Neuronal stem cell (in vitro differentiated cells): ENCODE data around the gene APP.

ENCODE experiments used
- DNase-seq: peaks from one replicate; pipeline ENCODE4 v3.0.0-alpha.2; 2013; ENCODE audit warnings: low spot score
- H2AFZ ChIP-seq: one replicate; pipeline ENCODE4 v1.6.1; 2013; ENCODE audit warnings: mild to moderate bottlenecking, low read length, inconsistent platforms
- H2AK5ac ChIP-seq: 2 replicates; pipeline ENCODE4 v1.6.1; 2013; ENCODE audit warnings: low read depth, mild to moderate bottlenecking, inconsistent platforms, low read length, moderate library complexity, mixed read lengths
- H2BK120ac ChIP-seq: 2 replicates; pipeline ENCODE4 v1.6.1; 2013; ENCODE audit warnings: low read depth, mild to moderate bottlenecking, inconsistent platforms, low read length, moderate library complexity, mixed read lengths
- H2BK12ac ChIP-seq: one replicate; pipeline ENCODE4 v1.6.1; 2013; ENCODE audit warnings: low read length, inconsistent platforms
- H2BK15ac ChIP-seq: 2 replicates; pipeline ENCODE4 v1.6.1; 2013; ENCODE audit warnings: mild to moderate bottlenecking, low read length, inconsistent platforms, mixed read lengths
- H2BK5ac ChIP-seq: one replicate; pipeline ENCODE4 v1.6.1; 2013; ENCODE audit warnings: inconsistent platforms, mild to moderate bottlenecking, low read length, moderate library complexity
- H3K14ac ChIP-seq: one replicate; pipeline ENCODE4 v1.6.1; 2013; ENCODE audit warnings: low read length, inconsistent platforms
- H3K18ac ChIP-seq: 2 replicates; pipeline ENCODE4 v1.6.1; 2013; ENCODE audit warnings: low read length, inconsistent platforms
- H3K23ac ChIP-seq: 2 replicates; pipeline ENCODE4 v1.6.1; 2013; ENCODE audit warnings: low read depth, mild to moderate bottlenecking, mixed read lengths, low read length, inconsistent platforms; ENCODE audit not compliant: poor library complexity
- H3K27ac ChIP-seq: replicated peaks from 3 replicates; pipeline ENCODE4 v1.5.1; 2013; ENCODE audit warnings: low read length, inconsistent platforms
- H3K27me3 ChIP-seq, 3 experiments: 2 replicates each; pipeline ENCODE4 v1.6.1; 2013; ENCODE audit warnings: low read length in 3 of 3, mild to moderate bottlenecking in 2 of 3, inconsistent platforms in 1 of 3, low read depth in 1 of 3, mixed read lengths in 1 of 3, moderate library complexity in 1 of 3; ENCODE audit not compliant: control insufficient read depth in 3 of 3, insufficient read depth in 3 of 3
- H3K36me3 ChIP-seq, 2 donors: replicated peaks in 1 of 2; 2 replicates each; pipeline ENCODE4 v1.6.1; 2013; ENCODE audit warnings: low read length in 2 of 2; ENCODE audit not compliant: control insufficient read depth in 2 of 2, insufficient read depth in 2 of 2
- H3K4ac ChIP-seq: 2 replicates; pipeline ENCODE4 v1.6.1; 2013; ENCODE audit warnings: inconsistent platforms, mild to moderate bottlenecking, low read length, moderate library complexity
- H3K4me1 ChIP-seq, 2 donors: 1 replicate in 1 of 2; 2 replicates in 1 of 2; pipeline ENCODE4 v1.6.1; 2013; ENCODE audit warnings: low read length in 2 of 2, low read depth in 1 of 2; ENCODE audit not compliant: control insufficient read depth in 2 of 2, insufficient read depth in 1 of 2
- H3K4me2 ChIP-seq: one replicate; pipeline ENCODE4 v1.6.1; 2013; ENCODE audit warnings: mild to moderate bottlenecking, low read length, inconsistent platforms; ENCODE audit not compliant: insufficient read depth, poor library complexity, severe bottlenecking
- H3K4me3 ChIP-seq, 2 donors: 2 replicates each; pipeline ENCODE4 v1.5.1; 2013; ENCODE audit warnings: low read length in 2 of 2, mild to moderate bottlenecking in 2 of 2, inconsistent platforms in 1 of 2, moderate library complexity in 1 of 2
- H3K79me1 ChIP-seq: one replicate; pipeline ENCODE4 v1.6.1; 2013; ENCODE audit warnings: low read depth, mild to moderate bottlenecking, inconsistent platforms, low read length, moderate library complexity
- H3K9ac ChIP-seq: one replicate; pipeline ENCODE4 v1.6.1; 2013; ENCODE audit warnings: mild to moderate bottlenecking, low read depth, low read length, inconsistent platforms; ENCODE audit not compliant: poor library complexity
- H3K9me3 ChIP-seq, 2 donors: replicated peaks in 1 of 2; 2 replicates each; pipeline versions ENCODE3 to v1.6.1; 2013; ENCODE audit warnings: low read length in 2 of 2, mild to moderate bottlenecking in 2 of 2, inconsistent platforms in 1 of 2, low read depth in 1 of 2, mixed read lengths in 1 of 2, moderate library complexity in 1 of 2; ENCODE audit not compliant: control insufficient read depth in 2 of 2, insufficient read depth in 1 of 2
- H4K8ac ChIP-seq: one replicate; pipeline ENCODE4 v1.6.1; 2013; ENCODE audit warnings: low read depth, mild to moderate bottlenecking, inconsistent platforms, low read length, moderate library complexity
- H4K91ac ChIP-seq: one replicate; pipeline ENCODE4 v1.6.1; 2013; ENCODE audit warnings: low read length, low read depth, mild to moderate bottlenecking, inconsistent platforms; ENCODE audit not compliant: poor library complexity
- WGBS, 2 donors: extraction: QIAGEN DNeasy Blood & Tissue Kit; methylation state at CpG; one replicate each; pipeline ENCODE4 v1.1.7; 2013; ENCODE audit warnings: missing lambda C conversion rate in 2 of 2, mixed read lengths in 1 of 2; ENCODE audit not compliant: insufficient read length in 2 of 2, insufficient replicate concordance in 1 of 2; ENCODE audit errors: extremely low coverage in 2 of 2; 5-methylcytosine and 5-hydroxymethylcytosine counted together

The APP gene

DNA sequence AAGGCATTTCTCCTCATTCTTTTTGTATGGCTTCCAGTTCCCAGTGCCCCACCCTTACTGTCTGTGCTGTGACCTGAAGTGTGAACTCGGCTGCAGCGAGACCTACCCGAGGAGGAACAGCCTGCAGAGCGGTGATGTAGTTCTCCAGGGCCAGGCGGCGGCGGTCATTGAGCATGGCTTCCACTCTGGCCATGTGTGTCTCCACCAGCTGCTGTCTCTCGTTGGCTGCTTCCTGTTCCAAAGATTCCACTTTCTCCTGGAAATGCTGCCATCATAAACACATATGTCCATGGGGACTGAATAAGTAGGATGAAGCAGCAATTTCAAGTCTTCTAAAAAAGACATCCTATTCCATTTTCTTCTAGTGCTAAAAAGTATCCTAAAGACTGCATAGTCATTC, 195.6 kb downstream of the APP start:
- H3K27ac ChIP-seq = no peak overlapping the region
- no peak for DNase-seq
- no peak overlapping the region for H3K4ac ChIP-seq
- no peak overlapping the region for H2BK15ac ChIP-seq
- H4K91ac ChIP-seq = no peak overlapping the region
- H3K4me3 ChIP-seq = no peak overlapping the region
- no peaks in the 10 kb centered on the region for H3K4me1 ChIP-seq
- no peak overlapping the region for H3K23ac ChIP-seq
- no peak overlapping the region for H2AFZ ChIP-seq
- H3K27me3 ChIP-seq = no peaks in the 10 kb centered on the region
- no peak overlapping the region for H2AK5ac ChIP-seq
- no peak overlapping the region for H3K18ac ChIP-seq
- H3K4me2 ChIP-seq = no peak overlapping the region
- no peak overlapping the region for H4K8ac ChIP-seq
- H3K36me3 ChIP-seq = peaks cover 28 to 95% of the 10 kb centered on the region in 2 donors
- peaks cover 7 to 17% of the 10 kb centered on the region in 2 donors for H3K9me3 ChIP-seq
- H2BK12ac ChIP-seq = no peak overlapping the region
- no peak overlapping the region for H2BK120ac ChIP-seq
- peak overlapping the region; percentile 38 for H3K14ac ChIP-seq
- WGBS, 2 donors = no CpG with 5 or more reads among the region's 8 CpGs
- no peak overlapping the region for H2BK5ac ChIP-seq
- H3K79me1 ChIP-seq = peaks cover 2% of the 10 kb centered on the region
- H3K9ac ChIP-seq = no peak overlapping the region

DNA sequence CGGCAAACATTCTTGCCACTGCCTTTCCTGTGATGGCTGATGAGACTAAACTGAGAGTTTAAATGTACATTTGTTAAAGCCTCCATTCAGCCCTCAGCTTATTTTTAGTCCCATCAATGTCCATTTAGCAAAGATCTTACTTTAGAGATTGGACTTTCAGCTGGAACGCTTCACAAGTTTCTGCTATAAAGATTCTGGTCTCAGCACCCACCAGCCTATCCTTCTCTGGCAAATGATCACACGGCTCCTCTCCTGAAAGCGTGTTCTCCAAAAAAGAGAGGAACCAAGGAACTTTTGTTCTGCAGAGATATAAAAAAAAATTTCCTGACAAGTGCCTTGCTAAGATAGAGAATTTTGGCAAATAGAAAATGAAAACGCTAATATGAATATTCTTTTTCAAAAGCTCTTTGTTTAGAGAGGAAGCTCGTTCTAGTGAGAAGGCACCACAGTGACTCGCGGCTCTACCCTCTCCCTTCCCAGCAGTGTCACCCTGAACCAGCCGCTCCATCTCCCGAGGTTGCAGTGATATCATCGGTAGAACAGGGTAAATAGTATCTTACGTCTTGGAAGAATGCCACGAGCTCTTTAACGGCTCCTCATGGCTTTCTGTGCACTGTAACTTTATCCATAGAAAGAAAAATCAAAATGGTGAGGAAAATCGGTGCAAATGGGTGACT, 200.2 kb downstream of the APP start:
- H3K4me3 ChIP-seq = no peak overlapping the region
- H3K23ac ChIP-seq = no peak overlapping the region
- H2BK15ac ChIP-seq = no peak overlapping the region
- no peak overlapping the region for H2BK5ac ChIP-seq
- H2BK120ac ChIP-seq = no peak overlapping the region
- no peak overlapping the region for H3K4me2 ChIP-seq
- H4K8ac ChIP-seq = no peak overlapping the region
- no peak overlapping the region for H4K91ac ChIP-seq
- H3K36me3 ChIP-seq = peaks cover 21 to 90% of the 10 kb centered on the region in 2 donors
- no peak overlapping the region for H3K27ac ChIP-seq
- no peak overlapping the region for H3K14ac ChIP-seq
- H3K9me3 ChIP-seq = peaks cover 7 to 17% of the 10 kb centered on the region in 2 donors
- H3K79me1 ChIP-seq = peaks cover 2% of the 10 kb centered on the region
- H3K4ac ChIP-seq = no peak overlapping the region
- no peak overlapping the region for H3K9ac ChIP-seq
- no peaks in the 10 kb centered on the region for H3K4me1 ChIP-seq
- WGBS, 2 donors = no CpG with 5 or more reads among the region's 15 CpGs
- no peak for DNase-seq
- H3K18ac ChIP-seq = no peak overlapping the region
- H3K27me3 ChIP-seq = no peaks in the 10 kb centered on the region
- no peak overlapping the region for H2AFZ ChIP-seq
- H2AK5ac ChIP-seq = no peak overlapping the region
- H2BK12ac ChIP-seq = no peak overlapping the region

DNA sequence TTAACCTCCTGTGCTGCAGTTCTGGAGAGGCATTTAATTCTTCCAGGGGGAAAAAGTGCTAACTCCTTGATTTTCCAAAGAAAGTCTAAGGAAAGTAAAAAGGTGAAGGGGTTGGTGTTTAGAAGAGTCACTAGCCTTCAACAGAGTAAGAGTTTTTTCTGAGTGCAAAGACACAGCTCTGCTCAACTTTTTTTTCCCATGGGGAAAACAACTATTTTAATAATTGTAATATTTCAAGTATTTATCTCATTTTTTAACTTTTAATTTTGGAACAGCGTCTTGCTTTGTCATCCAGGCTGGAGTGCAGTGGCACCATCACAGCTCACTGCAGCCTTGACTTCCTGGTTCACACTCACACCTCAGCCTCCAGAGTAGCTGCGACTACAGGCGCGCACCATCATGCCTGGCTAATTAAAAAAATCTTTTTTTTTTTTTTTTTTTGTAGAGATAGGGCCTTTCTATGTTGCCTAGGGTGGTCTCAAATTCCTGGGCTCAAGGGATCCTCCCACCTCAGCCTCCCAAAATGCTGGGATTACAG, 202.6 kb downstream of the APP start:
- H2BK120ac ChIP-seq = no peak overlapping the region
- no peak overlapping the region for H4K8ac ChIP-seq
- no peak overlapping the region for H3K4me2 ChIP-seq
- no CpG with 5 or more reads among the region's 4 CpGs for WGBS, 2 donors
- no peaks in the 10 kb centered on the region for H3K4me1 ChIP-seq
- peaks cover 7 to 15% of the 10 kb centered on the region in 2 donors for H3K9me3 ChIP-seq
- H3K27ac ChIP-seq = no peak overlapping the region
- H4K91ac ChIP-seq = no peak overlapping the region
- no peaks in the 10 kb centered on the region for H3K27me3 ChIP-seq
- peaks cover 13 to 79% of the 10 kb centered on the region in 2 donors for H3K36me3 ChIP-seq
- no peak overlapping the region for H3K9ac ChIP-seq
- no peak overlapping the region for H2BK15ac ChIP-seq
- H3K4ac ChIP-seq = no peak overlapping the region
- H3K18ac ChIP-seq = no peak overlapping the region
- H2BK5ac ChIP-seq = no peak overlapping the region
- no peak overlapping the region for H2AK5ac ChIP-seq
- no peak overlapping the region for H3K14ac ChIP-seq
- H3K23ac ChIP-seq = no peak overlapping the region
- no peak for DNase-seq
- no peak overlapping the region for H2BK12ac ChIP-seq
- H3K4me3 ChIP-seq = no peak overlapping the region
- H2AFZ ChIP-seq = no peak overlapping the region
- no peaks in the 10 kb centered on the region for H3K79me1 ChIP-seq

DNA sequence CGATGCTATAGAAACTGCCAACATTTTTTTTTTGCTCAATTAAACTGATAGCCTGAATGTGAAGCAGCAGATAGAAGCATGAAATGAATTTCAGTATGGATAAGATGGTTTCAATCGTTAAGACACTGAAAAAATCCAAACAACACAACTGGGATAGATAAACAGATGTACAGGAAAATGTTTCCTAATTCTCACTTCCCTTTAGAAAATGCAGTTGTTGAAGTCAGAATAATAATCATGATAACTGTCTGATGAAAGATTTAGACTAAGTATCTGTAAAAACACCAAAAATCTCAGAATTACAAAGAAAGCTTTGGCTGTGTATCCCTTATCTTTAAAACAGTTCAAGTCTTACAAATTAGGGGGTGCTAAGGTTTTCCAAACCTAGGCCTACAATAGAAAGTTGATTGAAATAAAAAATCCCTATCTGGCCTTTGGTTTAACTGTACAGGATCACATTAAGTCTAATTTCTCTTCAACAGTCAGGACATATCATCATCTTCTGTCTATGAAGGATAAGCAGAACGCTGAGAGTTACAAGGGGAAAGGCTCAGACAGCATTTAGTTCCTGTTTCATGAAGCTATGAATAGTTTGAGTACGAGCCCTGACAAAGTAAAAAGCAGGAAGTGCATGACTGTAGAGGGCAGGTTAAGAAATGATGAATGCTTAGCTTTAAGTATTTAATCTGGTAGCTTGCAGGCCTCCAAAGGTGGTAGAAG, 203.2 kb downstream of the APP start:
- DNase-seq = no peak
- Histone ChIP-seq H3K4me3 (no peak overlapping the region), H3K27me3 (no peaks in the 10 kb centered on the region), H3K9ac (no peak overlapping the region), H3K79me1 (no peaks in the 10 kb centered on the region), H3K4me1 (no peaks in the 10 kb centered on the region), H3K9me3 (peaks cover 5 to 10% of the 10 kb centered on the region in 2 donors), H2AFZ (no peak overlapping the region), H3K4ac (no peak overlapping the region), H2BK5ac (no peak overlapping the region), H3K18ac (no peak overlapping the region), H3K4me2 (no peak overlapping the region), H4K8ac (no peak overlapping the region), H3K23ac (no peak overlapping the region), H2BK12ac (no peak overlapping the region), H3K36me3 (peaks cover 11 to 73% of the 10 kb centered on the region in 2 donors), H3K14ac (no peak overlapping the region), H3K27ac (no peak overlapping the region), H4K91ac (no peak overlapping the region), H2AK5ac (no peak overlapping the region), H2BK15ac (no peak overlapping the region), H2BK120ac (no peak overlapping the region)
- WGBS, 2 donors = no CpG with 5 or more reads among the region's 4 CpGs
